Omental fat pad (tissue), 4 donors: ENCODE measurements around the gene PHLDA3. TPM values are rescaled to one million over a fixed set of nuclear protein-coding genes. Genes with fewer than 3 reads are reported as not detected.
"Not testable (repeated sequence)": the region's sequence is repeated elsewhere in the genome, so short reads cannot be mapped to it uniquely, and the experiment has no call there.

Experiments
- ATAC-seq: fragments of 150-250 bp; one replicate; pipeline ENCODE4 v1.9.1; 2016; ENCODE audit warnings: mild to moderate bottlenecking, moderate library complexity; ENCODE audit not compliant: low FRiP score
- DNase-seq: peaks from one replicate; pipeline ENCODE4 v3.0.0-alpha.2; 2019; ENCODE audit warnings: low spot score
- CTCF ChIP-seq, 3 donors: fragments of 450-650 bp; IDR thresholded peaks; one replicate each; pipeline ENCODE4 v1.5.1; 2016 to 2017; ENCODE audit warnings: antibody characterized with exemption in 3 of 3, mild to moderate bottlenecking in 3 of 3, moderate library complexity in 2 of 3
- total RNA-seq, 4 donors: library from RNA; depleted of rRNA; stranded (reverse); fragments of >200 nt; gene quantifications; one replicate each; pipeline ENCODE4 v1.1.0, GENCODE V29; 2016

Gene PHLDA3
- total RNA-seq, 4 donors from 2014 or later: 95.2 to 392 (median 148) TPM

- no peak for DNase-seq
- no peak for TF ChIP-seq CTCF (IDR thresholded peaks at IDR 0.05)
- peak; percentile 10 for ATAC-seq
Measured at GRCh38 chr1:201481004-201481380, 12.0 kb upstream of the PHLDA3 start.

- ATAC-seq (peak; percentile 67), DNase-seq (peak; percentile 66)
Measured at GRCh38 chr1:201480231-201481003, 11.4 kb upstream of the PHLDA3 start.

GRCh38 chr1:201479201-201479730, 10.3 kb upstream of the PHLDA3 start:
- no peak for ATAC-seq
- no peak for TF ChIP-seq CTCF (IDR thresholded peaks at IDR 0.05)
- no peak for DNase-seq

More at GRCh38 chr1:201480231-201481003, 11.4 kb upstream of the PHLDA3 start:
- TF ChIP-seq CTCF (IDR thresholded peaks at IDR 0.05): no peak

GRCh38 chr1:201478666-201479065, 9.7 kb upstream of the PHLDA3 start:
- DNase-seq, ATAC-seq: not testable (repeated sequence)

GRCh38 chr1:201476670-201477344, 7.8 kb upstream of the PHLDA3 start:
- no peak for TF ChIP-seq CTCF (IDR thresholded peaks at IDR 0.05)
- ATAC-seq (no peak), DNase-seq (no peak)

- TF ChIP-seq CTCF (IDR thresholded peaks at IDR 0.05): no peak
- DNase-seq: no peak
- no peak for ATAC-seq
Measured at GRCh38 chr1:201475915-201476669, 7.1 kb upstream of the PHLDA3 start.

GRCh38 chr1:201475130-201475529, 6.1 kb upstream of the PHLDA3 start:
- DNase-seq (no peak), ATAC-seq (no peak)
- no peak for TF ChIP-seq CTCF (IDR thresholded peaks at IDR 0.05)
